HepG2 (cell line): Measurements from ENCODE around the gene SIRPA. TPM values are rescaled to one million over a fixed set of nuclear protein-coding genes. Genes with fewer than 3 reads are reported as not detected.

Experiments
- ATAC-seq: fragments of 200-7000 bp; cut with Tn5 transposase; 3 replicates; pipeline ENCODE4 v1.9.1; 2020; ENCODE audit warnings: mild to moderate bottlenecking, moderate library complexity
- BruUV-seq: library from RNA; stranded (reverse); fragments of 400-500 nt; replicated peaks from 2 replicates; lab custom pipeline; 2021; lab: Mats Ljungman, UMichigan
- CTCF ChIA-PET: fragments of 300-600 bp; formaldehyde crosslinking; extraction: SDS; loops from one replicate; lab custom pipeline; 2021; ENCODE audit warnings: low total read pairs, inconsistent platforms, low intra/inter-chr PET ratio; lab: Yijun Ruan, JAX
- POLR2A ChIA-PET: fragments of 350-600 bp; sonication (Branson Sonifier 250); formaldehyde crosslinking; loops from one replicate; lab custom pipeline; 2020; ENCODE audit warnings: antibody characterized with exemption, inconsistent platforms; lab: Yijun Ruan, JAX
- DNase-seq: peaks from one replicate; pipeline ENCODE4 v3.0.0-alpha.2; 2015; ENCODE audit warnings: low spot score
- FAIRE-seq: peaks from 3 replicates; lab custom pipeline; 2011; peaks lifted over from hg19 to GRCh38; lab: Jason Lieb, UNC
- H2AFZ ChIP-seq: one replicate; pipeline ENCODE4 v1.6.1; 2011; ENCODE audit warnings: low read length, inconsistent platforms
- H3K27ac ChIP-seq: fragments of 300-600 bp; 3 replicates; pipeline ENCODE4 v1.8.0; 2011; ENCODE audit warnings: mixed run types, mild to moderate bottlenecking, mixed read lengths, low read length, inconsistent platforms; ENCODE audit not compliant: insufficient read depth; ENCODE audit errors: extremely low read length
- H3K27me3 ChIP-seq, 2 experiments: fragments of 200-600 bp in 1 of 2; 2 replicates in 1 of 2; 3 replicates in 1 of 2; pipeline versions ENCODE4 v1.6.0 to v1.8.0; 2011; ENCODE audit warnings: low read length in 2 of 2, mild to moderate bottlenecking in 2 of 2, moderate library complexity in 2 of 2, inconsistent platforms in 1 of 2; ENCODE audit not compliant: insufficient read depth in 2 of 2, control insufficient read depth in 1 of 2
- H3K36me3 ChIP-seq, 2 experiments: fragments of 200-600 bp in 1 of 2; replicated peaks in 1 of 2; 2 replicates in 1 of 2; 3 replicates in 1 of 2; pipeline versions ENCODE4 v1.5.1 to v1.8.0; 2011; ENCODE audit warnings: low read length in 2 of 2, inconsistent platforms in 1 of 2; ENCODE audit not compliant: insufficient read depth in 2 of 2, control insufficient read depth in 1 of 2
- H3K4me1 ChIP-seq: 2 replicates; pipeline ENCODE4 v1.5.1; 2012; ENCODE audit warnings: low read length, inconsistent platforms; ENCODE audit not compliant: insufficient read depth
- H3K4me2 ChIP-seq: 2 replicates; pipeline ENCODE4 v1.6.0; 2011; ENCODE audit warnings: low read depth, low read length, inconsistent platforms
- H3K4me3 ChIP-seq, 3 experiments: fragments of 200-600 bp in 1 of 3; sonication (generic), shearing (Covaris generic) in 1 of 3; replicated peaks in 1 of 3; 2 replicates each; pipeline ENCODE4 v1.5.1; 2011 to 2016; ENCODE audit warnings: low read length in 3 of 3, inconsistent platforms in 2 of 3, low read depth in 2 of 3, mild to moderate bottlenecking in 2 of 3, control low read depth in 1 of 3, mixed read lengths in 1 of 3; ENCODE audit not compliant: insufficient read depth in 1 of 3
- H3K79me2 ChIP-seq: one replicate; pipeline ENCODE4 v1.6.1; 2011; ENCODE audit warnings: low read length, inconsistent platforms; ENCODE audit not compliant: insufficient read depth
- H3K9ac ChIP-seq: 2 replicates; pipeline ENCODE4 v1.6.0; 2011; ENCODE audit warnings: mild to moderate bottlenecking, low read depth, low read length, inconsistent platforms; ENCODE audit not compliant: insufficient read depth
- H3K9me3 ChIP-seq: 2 replicates; pipeline ENCODE4 v1.5.1; 2012; ENCODE audit warnings: mild to moderate bottlenecking, low read length
- H4K20me1 ChIP-seq: 2 replicates; pipeline ENCODE4 v1.6.0; 2011; ENCODE audit warnings: inconsistent platforms, mild to moderate bottlenecking, low read length, moderate library complexity; ENCODE audit not compliant: insufficient read depth
- RERE ChIP-seq: IDR thresholded peaks from 2 replicates; pipeline ENCODE4 v1.6.1; 2016; ENCODE audit warnings: low read depth, missing genetic modification reagents, missing compliant biosample characterization
- ZNF30 ChIP-seq: sonication (generic); formaldehyde crosslinking; IDR thresholded peaks from 2 replicates; pipeline ENCODE4 v1.5.0; 2020; ENCODE audit warnings: mild to moderate bottlenecking, missing genetic modification reagents
- ZNF773 ChIP-seq: sonication (generic); formaldehyde crosslinking; IDR thresholded peaks from 2 replicates; pipeline ENCODE4 v1.4.0; 2020; ENCODE audit warnings: missing genetic modification reagents, borderline replicate concordance
- WGBS: methylation state at CpG from one replicate; pipeline ENCODE4 v1.1.6; 2017; ENCODE audit warnings: low lambda C conversion rate; 5-methylcytosine and 5-hydroxymethylcytosine counted together
- in situ Hi-C: cut with HindIII; loops from 2 replicates; pipeline ENCODE4 v1.10.0; 2017; ENCODE audit warnings: low pct_unique_long_range_greater_than_20kb; ENCODE audit not compliant: extremely low pct_ligation_motif_present
- intact Hi-C: fragments of 100-400 bp; cut with micrococcal nuclease; formaldehyde crosslinking; loops from one replicate; pipeline ENCODE4 v1.10.0; 2022; ENCODE audit not compliant: unreplicated experiment
- polyA plus RNA-seq, 8 experiments: library from polyadenylated mRNA; depleted of rRNA in 3 of 8; stranded (reverse) in 7 of 8; unstranded in 1 of 8; fragments of >200 nt; fragmentation: Illumina TruSeq in 4 of 8; extraction: Trizol in 4 of 8; gene quantifications; 2 replicates each; pipeline versions ENCODE4 v1.2.1 to v1.2.3, GENCODE V29; 2011 to 2016; ENCODE audit warnings: low read depth in 4 of 8, missing spikeins in 1 of 8, mixed read lengths in 1 of 8; ENCODE audit not compliant: insufficient read depth in 1 of 8
- total RNA-seq, 5 experiments: library from RNA; depleted of rRNA; stranded (reverse); fragments of >200 nt; fragmentation: Illumina TruSeq; extraction: Trizol; gene quantifications; 2 replicates each; pipeline ENCODE4 v1.2.3, GENCODE V29; 2016; ENCODE audit warnings: low read depth in 1 of 5

Gene SIRPA
- total and polyA plus RNA-seq, 2 of the 13 experiments (the other 11 are each of a cell fraction or from before 2014, with no cell fraction given): 7.2 to 17.6 TPM

DNA sequence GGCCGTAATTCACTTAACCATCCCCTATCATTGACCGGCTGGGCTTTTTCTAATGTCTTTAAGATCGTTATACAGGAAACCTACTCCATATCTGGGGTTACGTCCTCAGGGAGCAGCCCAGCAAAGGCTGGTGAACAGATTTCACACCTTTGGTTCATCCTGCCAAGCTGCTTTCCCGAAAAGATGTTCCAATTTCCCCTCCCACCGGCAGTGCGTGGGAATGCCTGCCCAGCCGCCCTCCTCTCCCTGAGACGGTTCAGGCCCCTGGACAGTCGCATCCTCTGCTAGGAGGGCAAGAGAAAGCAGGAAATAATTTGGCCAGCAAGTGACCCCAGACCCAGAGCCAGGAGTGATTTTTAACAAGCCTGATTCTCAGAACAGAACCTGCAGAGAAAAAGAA lies 16.3 kb downstream of the SIRPA start (continued):
- TF ChIP-seq ZNF30 (CRISPR knock-in tag): no peak

- Histone ChIP-seq H3K4me3 (no peak overlapping the region), H3K27ac (no peak overlapping the region), H3K36me3 (peaks cover 2 to 15% of the 10 kb centered on the region in 2 experiments; a peak in 1 of 5 replicates), H2AFZ (no peak overlapping the region), H3K4me1 (no peaks in the 10 kb centered on the region), H3K27me3 (no peaks in the 10 kb centered on the region), H4K20me1 (no peaks in the 10 kb centered on the region), H3K9me3 (no peaks in the 10 kb centered on the region), H3K79me2 (no peaks in the 10 kb centered on the region)
- no peak for DNase-seq
- ChIA-PET POLR2A (no interaction called here), CTCF (no interaction called here)
- no peak for FAIRE-seq
- in situ Hi-C loops: no loop called here
- TF ChIP-seq ZNF773 (CRISPR knock-in tag) (no peak), RERE (CRISPR knock-in tag) (no peak)
- TF ChIP-seq, all 625 proteins: peak for 0
- ATAC-seq: no peak
- Histone ChIP-seq H3K4me2 (no peak overlapping the region), H3K9ac (no peak overlapping the region)
- BruUV-seq: TSS peak; percentile 26
- WGBS: 91% methylated on average over 12 of the region's 12 CpGs
- intact Hi-C loops: no loop called here
Measured at GRCh38 chr20:1912053-1912452, 16.8 kb downstream of the SIRPA start.
